Activated CD8-positive, alpha-beta memory T cell treated with anti-CD3 and anti-CD28 coated beads, Interleukin-2, amount 50 U/mL, for 4 hours (primary cell): ENCODE results near the gene TRIM14.
"Not testable (repeated sequence)": the region's sequence is repeated elsewhere in the genome, so short reads cannot be mapped to it uniquely, and the experiment has no call there.

Experiments used
- DNase-seq: peaks from one replicate; pipeline ENCODE4 v3.0.0-alpha.2; 2020

Gene TRIM14

GRCh38 chr9:98046180-98046543 lies 72.9 kb downstream of the TRIM14 start:
- DNase-seq: no peak

- no peak for DNase-seq
Measured at GRCh38 chr9:98045234-98046179, 73.5 kb downstream of the TRIM14 start.

GRCh38 chr9:98043915-98044314 lies 75.1 kb downstream of the TRIM14 start:
- no peak for DNase-seq

DNA sequence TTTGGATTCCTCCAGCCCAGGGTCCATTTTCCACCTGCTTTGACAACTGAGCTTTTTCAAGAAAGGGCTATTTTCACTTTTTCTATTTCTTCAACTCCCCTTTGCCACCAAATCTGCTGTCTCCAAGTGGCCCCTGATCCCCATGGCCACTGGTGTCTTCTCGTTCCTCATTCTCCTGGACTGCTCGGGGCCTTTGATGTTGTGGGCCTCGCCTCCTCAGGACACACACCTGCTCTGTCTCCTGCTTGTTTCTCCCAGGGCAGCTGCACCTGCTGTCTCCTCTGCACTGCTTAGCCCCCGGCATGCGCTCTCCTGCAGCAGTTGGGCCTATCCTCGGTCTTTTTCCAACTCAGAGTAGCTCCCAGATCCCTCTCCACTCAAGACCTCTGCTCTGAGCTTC lies 78.8 kb downstream of the TRIM14 start:
- no peak for DNase-seq

- no peak for DNase-seq
Measured at GRCh38 chr9:98039607-98040017, 79.4 kb downstream of the TRIM14 start.

DNA sequence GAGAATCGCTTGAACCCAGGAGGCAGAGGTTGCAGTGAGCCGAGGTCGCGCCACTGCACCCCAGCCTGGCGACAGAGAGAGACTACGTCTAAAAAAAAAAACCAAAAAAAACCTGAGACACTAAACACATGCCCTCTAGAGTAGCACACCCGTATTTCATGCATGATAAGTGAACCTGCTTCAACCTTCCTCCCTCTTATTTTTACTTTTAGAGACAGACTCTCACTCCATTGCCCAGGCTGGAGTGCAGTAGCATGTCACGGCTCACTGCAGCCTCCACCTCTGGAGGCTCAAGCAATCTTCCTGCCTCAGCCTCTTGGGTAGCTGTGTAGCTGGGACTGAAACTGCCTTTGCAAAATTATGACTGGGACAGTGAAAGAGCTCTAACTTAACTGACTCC lies 80.1 kb downstream of the TRIM14 start:
- no peak for DNase-seq

DNA sequence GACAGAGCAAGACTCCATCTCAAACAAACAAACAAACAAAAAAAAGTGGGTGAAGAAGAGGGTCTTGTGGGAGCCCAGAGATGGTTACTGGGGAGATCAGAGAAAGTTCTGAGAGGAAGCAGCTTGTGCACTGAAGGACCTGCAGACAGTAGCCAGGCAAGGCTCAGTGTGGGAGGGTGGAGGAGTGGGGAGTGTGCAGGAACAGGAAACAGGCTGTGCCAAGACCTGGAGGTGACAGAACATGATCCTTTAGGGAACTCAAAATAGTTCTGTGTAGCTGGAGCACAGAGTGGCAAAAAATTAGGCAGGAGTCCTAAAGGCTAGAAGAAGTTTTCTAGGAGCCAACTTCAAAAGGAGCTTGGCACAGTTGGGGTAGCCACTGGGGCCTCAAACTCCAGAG lies 81.7 kb downstream of the TRIM14 start:
- DNase-seq: no peak

DNA sequence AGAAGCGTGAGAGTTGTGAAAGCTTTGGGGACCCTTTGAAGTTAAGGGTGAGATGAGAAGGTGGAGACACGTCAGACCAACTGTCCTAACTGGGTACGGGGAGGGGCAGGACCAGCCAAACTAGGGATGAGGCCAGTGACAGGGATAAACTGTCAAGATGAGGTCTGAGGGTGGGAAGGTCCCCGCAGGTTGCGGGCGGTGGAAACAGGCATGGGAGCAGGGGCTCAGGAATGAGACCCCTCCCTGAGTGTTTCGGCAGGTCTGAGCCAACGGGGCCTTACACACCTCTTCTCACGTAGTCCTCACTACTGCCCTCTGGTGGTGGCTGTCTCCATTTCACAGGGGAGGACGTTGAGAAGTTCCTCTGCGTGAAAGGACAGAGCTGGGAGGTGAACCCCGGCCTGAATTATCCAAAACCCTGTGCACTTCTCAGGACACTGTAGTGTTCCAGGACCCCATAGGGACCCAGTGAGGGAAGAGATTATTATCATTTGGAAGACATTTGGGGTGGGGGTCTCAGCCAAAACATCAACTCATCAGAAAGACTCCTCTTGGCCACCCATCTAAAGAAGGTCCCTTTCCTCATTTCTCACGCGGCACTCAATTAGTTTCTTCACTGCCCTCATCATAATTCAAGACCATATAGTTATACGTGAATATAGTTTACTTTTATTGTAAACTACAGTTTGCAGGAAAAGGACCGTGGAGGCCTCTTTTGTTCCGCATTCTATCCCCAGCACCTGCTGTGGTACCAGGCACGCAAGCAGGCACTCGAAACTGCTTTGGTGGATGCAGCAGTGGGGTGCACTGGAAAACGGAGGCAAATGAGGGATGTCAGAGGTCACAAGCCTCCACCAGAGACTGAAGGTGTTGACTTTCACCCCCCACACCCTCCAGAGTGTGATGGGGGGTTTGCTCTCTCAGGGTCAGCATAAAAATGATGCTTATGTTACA lies 84.2 kb downstream of the TRIM14 start:
- DNase-seq: peak; percentile 93

DNA sequence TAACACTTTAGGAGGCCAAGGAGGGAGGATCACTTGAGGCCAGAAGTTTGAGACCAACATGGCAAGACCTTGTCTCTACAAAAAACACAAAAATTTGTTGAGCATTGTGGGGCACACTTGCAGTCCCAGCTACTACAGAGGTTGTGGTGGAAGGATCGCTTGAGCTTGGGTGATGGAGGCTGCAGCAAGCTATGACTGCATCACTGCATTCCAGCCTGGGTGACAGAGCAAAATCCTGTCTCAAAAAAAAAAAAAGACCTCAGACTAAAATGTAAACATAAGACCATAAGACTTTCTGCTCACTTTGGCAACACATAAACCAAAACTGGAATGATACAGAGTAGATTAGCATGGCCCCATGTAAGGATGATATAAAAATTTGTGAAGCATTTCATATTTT lies 87.1 kb downstream of the TRIM14 start:
- no peak for DNase-seq

- no peak for DNase-seq
Measured at GRCh38 chr9:98031169-98031568, 87.9 kb downstream of the TRIM14 start.

- no peak for DNase-seq
Measured at GRCh38 chr9:98024702-98025101, 94.3 kb downstream of the TRIM14 start.

DNA sequence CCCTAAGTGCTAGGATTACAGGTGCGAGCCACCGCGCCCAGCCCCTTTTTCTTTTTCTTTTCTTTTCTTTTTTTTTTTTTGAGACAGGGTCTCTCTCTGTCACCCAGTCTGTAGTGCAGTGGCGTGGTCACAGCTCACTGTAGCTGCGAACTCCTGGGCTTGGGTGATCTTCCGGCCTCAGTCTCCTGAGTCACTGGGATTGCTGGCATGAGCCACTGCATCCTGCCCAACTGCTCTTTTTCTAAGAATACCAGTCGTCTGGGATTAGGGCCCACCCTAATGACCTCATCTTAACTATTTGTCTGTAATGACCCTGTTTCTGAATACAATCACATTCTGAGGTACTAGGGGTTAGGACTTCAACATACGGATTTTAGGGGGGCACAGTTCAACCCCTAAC lies 96.6 kb downstream of the TRIM14 start:
- no peak for DNase-seq

DNA sequence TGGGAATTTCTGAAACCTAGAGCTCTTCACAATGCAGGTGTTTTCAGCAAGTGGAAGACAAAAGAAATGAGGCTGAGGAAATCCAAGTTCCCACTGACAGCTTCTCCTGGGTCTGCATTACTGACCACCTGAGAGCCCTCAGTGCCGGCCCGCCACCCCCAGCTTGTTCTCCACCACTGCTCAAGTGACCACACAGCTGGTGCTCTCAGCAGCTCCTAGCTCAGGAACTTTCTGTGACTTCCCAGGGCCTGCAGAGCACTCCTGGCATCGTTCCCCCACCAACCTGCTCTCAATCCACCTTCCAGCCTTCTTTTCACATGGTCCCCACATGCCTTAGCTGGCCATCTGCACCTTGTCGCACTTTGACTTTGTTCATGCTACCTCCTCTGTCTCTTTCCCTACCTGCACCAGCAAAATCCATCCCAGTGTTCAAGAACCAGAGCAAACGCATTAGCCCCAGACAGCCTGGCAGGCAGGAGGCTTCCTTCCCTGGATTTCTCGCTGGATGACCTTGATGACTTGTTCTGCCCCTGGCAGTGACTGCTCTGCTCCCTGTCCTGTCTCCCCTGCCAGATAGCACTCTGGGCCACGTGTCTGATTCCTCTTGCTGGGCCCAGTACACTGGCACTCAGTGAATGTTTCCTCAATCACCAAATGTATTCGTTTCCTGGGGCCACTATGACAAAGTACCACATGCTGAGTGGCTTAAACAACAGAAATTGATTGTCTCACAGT lies 97.5 kb downstream of the TRIM14 start:
- DNase-seq: no peak

- no peak for DNase-seq
Measured at GRCh38 chr9:98020476-98021145, 98.4 kb downstream of the TRIM14 start.

- DNase-seq: not testable (repeated sequence)
Measured at GRCh38 chr9:98019869-98020268, 99.2 kb downstream of the TRIM14 start.
